Breast epithelium (tissue), 3 donors: ENCODE data around the gene GCGR.

Experiments used
- CTCF ChIP-seq, 3 donors: fragments of 450-650 bp; IDR thresholded peaks; one replicate each; pipeline ENCODE4 v1.5.1; 2016 to 2017; ENCODE audit warnings: antibody characterized with exemption in 3 of 3, mild to moderate bottlenecking in 3 of 3, moderate library complexity in 3 of 3
- POLR2AphosphoS5 ChIP-seq, 3 donors: sonication (generic); formaldehyde crosslinking; IDR thresholded peaks; one replicate each; pipeline ENCODE4 v1.6.1; 2017; ENCODE audit warnings: antibody characterized with exemption in 3 of 3

- TF ChIP-seq CTCF (IDR thresholded peaks at IDR 0.05) = no peak
- no peak for TF ChIP-seq POLR2AphosphoS5 (IDR thresholded peaks at IDR 0.05)
These were observed 35.4 kb downstream of the GCGR start for GRCh38 chr17:81839301-81839700.
